Hippocampal formation (tissue), 2 donors: ENCODE data around the gene MYH2.
"Not testable (repeated sequence)": the region's sequence is repeated elsewhere in the genome, so short reads cannot be mapped to it uniquely, and the experiment has no call there.

Experiments used
- DNase-seq, 2 donors: peaks; one replicate each; lab custom pipeline; 2025; lab: John Stamatoyannopoulos, UW

The MYH2 gene

DNA sequence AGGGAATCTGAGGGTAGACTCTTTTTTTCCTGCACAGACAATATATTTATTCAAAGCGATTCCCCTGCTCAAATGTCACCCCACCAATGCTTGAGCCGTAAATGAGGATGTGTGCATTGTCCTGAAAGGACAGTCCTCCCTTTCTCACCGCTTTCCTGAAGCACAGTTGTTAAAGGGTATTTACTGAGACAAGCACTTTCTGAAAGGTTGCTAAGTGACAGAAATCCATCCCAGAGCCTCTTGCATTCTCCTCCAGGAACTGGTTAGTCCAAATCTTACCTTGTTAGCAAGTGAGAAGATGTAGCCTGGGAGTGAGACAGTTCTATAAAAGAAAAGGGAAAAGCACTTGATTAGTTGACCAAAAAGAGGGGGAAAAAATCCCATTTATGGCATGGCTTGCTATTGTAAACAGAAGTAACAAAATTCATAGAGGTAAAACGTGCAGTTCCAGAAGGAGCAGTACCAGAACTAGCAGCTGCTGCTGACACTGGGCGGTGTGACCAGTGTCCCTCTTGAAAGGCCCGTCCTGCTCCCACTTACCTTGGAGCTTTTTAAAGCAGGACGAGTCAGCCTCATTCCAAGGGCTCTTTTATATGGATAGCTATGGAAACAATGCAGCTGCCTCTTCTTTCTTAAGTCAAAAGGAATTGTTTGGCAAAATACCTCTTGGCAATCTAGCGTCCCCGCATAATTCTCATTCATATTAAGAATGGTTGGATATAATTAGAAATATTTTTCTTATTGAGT, at the start of gene MYH2:
TSS of gene MYH2 (minus strand) at position 563 of the 747 bp plus-strand sequence. CDS start 1,738 bp downstream, outside the sequence.
- DNase-seq, result no peak

DNA sequence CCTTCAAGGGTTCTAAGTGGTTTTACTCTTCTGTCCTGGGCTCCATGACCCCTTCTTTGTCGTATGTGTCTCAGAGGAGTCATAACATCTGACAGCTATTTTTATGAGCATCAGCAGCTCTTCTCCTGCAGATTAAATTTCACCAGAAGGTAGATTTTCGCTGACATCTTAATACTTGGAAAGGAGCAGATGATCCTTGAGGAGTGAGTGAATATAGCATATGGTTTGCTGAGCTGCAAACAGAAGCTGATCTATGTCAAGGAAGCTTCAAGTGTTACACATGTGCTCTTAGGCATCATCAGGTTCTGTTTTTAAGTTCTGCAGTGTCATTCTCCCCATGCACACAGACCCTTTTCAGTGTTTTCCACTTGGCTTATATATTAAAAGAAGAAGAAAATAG, 49.2 kb upstream of the MYH2 start:
- DNase-seq, result no peak

DNA sequence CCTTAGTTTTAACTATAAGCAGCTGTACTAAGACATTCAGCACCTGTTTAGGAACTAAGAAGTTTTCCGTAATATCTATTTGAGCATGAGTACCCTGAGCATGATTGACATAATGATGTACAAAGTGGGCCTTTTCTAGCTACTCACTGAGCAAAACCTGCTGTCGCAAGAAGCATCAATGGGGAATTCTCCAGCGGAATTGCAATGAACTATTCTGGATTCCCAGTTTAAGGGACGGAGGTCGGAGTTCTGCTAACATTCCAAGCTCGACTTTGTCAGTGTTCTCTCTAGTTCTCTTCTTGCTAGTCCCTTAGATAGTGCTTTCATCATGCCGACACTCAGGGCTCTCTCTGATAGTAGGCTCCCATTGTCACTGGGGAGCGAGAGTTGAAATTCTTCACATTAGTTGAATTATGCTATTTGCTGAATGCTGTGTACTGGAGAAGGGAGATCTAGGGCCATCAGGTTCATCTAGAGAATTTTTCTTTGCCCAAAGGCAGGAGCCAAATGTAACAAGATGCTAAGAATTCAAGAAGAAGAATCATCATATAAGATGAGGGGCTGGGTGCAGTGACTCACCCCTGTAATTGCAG, 40.2 kb upstream of the MYH2 start:
- DNase-seq, result no peak

DNA sequence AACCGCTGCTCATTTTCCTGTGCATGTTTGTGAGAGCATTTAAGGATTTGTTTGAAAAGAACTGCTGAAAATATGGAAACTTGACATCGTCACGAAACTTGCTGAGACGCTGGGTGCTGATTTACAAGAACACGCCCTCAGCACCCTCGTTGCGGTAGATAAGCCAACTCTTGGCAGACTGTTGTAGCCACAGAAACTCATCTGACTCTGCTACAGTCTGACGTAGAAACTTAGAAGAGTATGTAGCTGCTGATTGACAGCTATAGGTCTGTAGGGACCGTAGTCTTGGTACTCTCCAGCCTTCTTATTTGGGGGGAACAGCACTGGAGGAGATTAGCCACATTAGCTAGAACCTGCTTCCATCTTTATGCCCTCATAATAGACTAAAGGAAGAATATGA, 36.1 kb upstream of the MYH2 start:
- no peak for DNase-seq

DNA sequence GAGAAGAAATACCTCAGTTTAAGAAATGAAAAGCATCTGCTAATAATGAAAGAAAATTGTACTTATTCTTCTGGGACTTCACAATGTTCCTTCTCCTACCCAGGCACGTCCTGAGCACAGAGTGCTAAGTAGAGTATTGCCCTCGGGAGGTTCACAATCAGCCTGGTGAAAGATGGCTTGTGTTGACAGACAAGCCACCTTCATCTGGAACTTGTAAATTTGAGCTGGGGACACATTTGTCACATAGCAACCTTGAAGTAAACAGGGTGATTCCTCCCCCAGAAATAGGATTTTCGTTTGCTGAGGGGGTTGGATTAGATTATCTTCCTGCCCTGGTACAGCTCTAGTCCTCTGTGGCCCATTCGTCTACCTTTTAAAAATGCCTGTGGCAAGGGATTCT, 34.4 kb upstream of the MYH2 start:
- DNase-seq, result no peak

DNA sequence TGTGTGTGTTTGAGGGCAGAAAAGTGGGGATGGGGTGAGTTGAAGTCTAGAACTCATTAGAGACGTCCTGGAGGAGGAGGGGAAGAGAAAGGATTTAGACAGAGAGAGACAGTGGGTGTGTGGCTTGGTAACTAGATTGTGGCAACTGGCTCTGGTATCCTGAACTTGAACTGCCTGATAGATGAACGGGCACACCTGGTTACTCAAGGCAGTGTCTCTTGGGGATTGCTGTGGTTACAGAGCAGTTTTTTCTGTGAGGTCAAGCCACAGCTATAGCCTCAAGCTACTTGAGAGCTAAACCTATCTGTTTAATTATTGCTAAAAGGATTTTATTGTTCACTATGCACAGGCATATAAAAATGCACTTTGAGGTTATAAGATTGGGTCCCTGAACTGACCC, 29.8 kb upstream of the MYH2 start:
- no peak for DNase-seq

DNA sequence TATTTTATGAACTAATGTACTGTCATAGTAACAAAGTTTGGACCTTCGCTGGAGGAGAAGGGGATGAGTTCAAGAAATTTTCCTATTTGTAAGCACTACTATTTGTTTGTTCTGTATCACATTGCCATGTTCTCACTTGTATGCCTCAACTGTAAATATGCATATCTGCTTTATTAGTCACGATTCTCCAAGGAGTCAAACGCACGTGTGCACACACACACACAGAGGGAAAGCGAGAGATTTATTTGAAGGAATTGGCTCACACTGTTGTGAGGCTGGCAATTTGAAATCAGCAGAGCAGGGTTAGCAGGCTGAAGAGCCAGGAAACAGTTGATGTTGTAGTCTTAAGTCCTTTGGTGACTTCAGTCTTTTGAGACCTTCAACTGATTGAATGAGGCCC, 24.9 kb upstream of the MYH2 start:
- no peak for DNase-seq

DNA sequence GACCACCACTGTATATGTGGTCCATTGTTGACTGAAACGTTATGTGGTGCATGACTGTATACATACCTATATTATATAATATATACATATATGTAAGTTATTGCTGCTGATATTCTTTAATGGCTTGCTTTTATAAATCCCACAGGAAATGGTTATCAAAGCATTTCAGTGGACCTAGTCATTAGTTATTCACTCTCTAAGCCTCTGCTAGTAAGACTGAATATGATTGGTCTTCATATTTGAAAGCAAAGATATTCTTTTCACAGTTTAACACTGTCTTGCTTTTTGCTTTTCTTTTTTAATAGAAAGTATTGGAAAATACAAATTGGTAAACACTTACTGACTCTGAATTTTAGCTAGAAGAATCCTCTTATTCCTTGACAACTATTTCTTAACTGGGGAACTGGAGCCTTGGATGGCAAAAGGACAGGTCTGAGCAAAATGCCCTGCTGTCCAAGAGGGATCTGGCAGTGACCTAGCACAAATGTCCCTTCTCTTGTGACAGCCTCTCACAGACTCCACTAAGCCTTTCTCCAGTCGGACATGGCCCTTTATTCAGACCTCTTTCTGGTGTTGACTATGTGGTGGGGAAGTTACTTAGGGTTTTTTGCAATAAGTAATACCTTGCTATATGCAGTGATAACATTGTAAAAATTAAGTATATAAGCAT, 14.7 kb upstream of the MYH2 start:
- DNase-seq, result no peak

DNA sequence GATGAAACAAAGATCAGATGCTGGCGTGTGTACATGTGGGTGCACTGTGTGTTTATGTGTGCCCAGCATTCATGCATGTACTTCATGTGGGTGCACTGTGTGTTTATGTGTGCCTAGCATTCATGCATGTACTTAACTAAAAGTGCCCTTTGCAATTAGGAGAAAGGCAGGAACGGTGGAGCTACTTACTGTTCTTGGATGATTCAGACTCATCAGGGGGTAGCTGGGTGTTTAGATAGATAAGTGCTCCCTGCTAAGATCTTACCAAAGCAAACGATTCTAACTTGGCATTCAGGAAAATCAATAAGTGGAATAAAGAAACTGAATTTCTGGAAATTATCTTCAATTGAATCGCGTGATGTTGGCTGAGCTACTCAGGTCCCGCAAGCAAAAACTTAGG, 8.6 kb upstream of the MYH2 start:
- no peak for DNase-seq

DNA sequence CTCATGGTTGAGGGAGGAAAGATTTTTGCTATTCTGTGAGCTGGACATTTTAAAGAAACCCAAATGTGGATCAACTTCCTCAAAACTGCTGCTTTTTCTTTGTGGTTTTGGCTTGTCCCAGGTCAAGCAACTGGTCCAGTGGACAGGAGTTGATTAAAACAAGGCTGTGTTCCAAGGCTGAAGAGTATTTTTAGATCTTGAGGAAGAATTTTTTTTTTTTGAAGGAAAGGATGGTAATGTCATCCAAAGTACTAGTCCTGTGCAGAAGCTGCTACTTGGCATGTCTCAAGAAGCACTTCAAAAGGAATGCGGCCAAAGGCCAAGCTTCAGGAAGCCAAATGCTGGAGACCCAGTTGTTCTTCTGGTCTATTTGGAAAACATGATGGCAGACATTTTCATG, 8.0 kb upstream of the MYH2 start:
- no peak for DNase-seq

DNA sequence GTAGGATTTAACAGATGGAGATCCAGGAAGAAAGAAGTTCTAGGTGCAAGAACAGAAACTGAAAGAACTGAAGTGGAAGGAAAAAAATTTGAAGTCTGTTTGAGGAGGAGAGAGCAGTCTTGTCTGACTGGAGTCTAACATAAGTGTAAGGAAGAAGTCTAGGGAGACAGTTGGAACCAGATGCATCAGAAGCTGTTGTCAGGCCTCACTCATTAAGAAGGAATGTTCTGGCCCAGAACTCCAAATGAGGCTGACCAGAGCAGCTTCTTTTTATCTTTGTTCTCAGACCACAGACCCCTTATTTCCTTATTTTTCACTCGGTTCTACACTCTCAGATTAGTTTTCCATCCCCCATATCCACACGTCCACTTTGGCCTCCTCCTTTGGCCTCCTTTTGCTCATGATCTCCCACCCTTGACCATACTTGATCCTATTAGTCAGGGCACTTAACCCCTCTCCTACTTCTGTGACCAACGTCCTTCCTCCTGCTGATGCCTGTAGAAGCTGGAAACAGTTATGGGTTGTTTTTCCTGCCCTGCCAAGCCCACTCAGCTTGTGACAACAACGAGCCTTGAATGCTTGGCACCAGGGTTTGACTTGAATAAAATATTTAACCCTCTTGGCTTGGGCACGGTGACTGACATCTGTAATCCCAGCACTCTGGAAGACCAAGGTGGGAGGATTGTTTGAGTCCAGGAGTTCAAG, 7.0 kb upstream of the MYH2 start:
- no peak for DNase-seq

DNA sequence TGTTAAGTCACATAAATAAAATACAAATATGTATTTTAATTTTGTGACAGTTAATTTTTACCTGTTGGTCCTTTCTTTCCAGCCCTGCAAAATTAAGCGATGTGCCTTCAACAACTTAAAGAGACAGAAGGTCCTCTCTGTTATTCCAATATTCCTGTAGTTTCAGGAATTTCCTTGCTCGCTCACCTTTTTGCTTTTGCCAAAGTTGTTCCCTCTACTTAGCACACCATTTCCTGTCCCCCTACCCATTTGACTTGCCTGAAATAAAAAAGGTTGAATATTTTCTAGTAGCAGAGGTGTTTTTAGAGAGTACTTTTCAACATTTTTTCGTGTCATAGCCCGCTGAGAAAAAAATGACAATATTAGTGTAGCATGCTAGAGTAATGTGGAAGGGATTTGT, 556 bp upstream of the MYH2 start:
- DNase-seq, result no peak

DNA sequence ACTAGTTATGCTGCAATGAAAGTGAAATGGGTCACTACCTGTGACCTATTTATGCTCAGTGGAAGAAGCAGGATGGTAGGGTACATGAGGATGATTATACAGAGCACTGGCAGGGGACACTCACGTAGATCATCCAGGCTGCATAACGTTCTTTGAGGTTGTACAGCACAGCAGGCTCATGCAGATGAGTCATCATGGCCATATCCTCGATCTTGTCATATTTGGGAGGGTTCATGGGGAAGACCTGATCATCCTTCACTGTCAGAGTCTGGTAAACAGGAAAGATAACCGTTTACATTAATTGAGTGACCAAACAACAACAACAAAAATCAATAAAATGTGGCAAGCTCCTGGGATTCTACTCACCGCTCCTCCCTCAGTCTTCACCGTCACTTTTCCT, 2.1 kb downstream of the MYH2 start:
- DNase-seq, result no peak

DNA sequence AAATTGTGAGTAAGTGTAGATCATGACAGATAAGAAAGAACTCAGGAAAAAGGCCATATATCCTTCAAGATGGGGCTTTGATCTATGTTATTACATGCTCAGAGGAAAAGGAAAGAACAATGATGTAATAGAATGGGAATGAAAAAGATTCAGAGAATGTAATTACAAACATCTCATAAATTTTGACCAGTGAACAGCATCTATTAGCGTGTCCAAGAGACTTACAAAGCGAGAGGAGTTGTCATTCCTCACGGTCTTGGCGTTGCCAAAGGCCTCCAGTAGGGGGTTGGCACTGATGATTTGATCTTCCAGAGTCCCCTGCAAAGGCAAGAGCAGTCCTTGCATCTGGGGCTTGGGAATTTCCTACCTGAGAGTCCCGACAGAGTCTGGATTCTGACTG, 6.0 kb downstream of the MYH2 start:
- DNase-seq, result not testable (repeated sequence)

DNA sequence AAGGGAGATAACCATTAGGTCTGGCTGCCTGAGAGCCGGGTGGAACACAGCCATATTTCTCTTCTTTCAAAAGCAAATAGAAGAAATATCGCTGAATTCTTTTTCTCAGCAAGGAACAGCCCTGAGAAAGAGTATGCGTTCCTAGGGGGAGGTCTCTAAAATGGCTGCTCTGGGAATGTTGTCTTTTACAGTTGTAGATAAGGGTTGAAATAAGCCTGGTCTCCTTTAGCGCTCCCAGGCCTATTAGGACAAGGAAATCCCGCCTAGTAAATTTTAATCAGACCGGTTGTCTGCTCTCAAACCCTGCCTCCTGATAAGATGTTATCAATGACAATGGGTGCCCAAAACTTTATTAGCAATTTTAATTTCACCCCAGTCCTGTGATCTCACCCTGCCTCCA, 8.3 kb downstream of the MYH2 start:
- DNase-seq, result not testable (repeated sequence)

DNA sequence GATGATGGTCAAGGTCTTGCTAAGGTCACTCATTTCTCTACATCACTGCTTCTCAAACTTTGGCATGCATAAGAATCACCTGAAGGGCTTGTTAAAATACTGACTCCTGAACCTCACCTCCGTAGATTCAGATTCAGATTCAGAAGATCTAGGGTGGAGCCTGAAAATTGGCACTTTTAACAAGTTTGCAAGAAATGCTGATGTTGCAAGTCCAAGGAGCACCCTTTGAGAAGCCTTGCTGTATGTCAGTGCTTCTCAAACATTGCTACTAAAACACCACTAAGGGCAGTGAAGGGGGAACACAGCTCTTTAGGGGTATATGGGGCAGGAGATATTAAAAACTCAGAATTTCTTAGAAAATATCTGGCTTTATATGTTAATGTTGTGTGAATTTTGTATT, 17.4 kb downstream of the MYH2 start:
- no peak for DNase-seq

DNA sequence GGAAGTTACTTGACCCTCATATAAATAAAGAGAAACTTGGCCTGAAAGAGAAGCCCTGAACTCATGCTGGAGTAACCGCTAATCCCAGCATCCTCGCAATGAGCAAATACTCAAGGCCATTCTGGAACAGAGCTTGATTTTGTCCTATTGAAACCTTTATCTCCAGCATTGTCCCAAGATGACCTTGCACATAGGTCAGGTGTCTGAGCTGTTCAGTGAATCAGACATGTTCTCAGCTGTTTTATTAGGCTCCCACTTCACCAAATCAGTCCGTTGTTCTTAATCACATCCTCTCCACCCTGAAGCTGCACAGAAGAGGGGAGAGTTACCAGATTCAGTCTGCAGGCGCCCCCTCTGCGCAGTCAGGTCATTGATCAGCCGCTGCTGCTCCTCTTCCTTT, 22.0 kb downstream of the MYH2 start:
- DNase-seq, result no peak

DNA sequence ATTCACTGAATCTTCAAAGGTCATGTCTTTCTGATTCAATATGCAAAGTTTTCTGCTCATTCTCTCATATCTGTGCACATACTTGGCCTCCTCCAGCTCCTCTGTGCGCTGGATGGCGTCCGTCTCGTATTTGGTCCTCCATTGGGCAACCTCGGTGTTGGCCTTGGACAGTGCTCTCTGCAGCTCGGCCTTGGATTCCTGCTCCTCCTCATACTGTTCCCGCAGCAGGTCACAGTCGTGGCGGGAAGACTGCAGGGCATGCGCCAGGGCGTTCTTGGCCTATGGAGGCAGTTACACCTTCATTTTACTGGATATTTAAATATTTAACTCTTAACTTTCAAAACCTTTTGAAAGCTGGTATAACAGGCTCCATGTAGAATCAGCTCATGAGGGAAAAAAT, 22.9 kb downstream of the MYH2 start:
- no peak for DNase-seq

DNA sequence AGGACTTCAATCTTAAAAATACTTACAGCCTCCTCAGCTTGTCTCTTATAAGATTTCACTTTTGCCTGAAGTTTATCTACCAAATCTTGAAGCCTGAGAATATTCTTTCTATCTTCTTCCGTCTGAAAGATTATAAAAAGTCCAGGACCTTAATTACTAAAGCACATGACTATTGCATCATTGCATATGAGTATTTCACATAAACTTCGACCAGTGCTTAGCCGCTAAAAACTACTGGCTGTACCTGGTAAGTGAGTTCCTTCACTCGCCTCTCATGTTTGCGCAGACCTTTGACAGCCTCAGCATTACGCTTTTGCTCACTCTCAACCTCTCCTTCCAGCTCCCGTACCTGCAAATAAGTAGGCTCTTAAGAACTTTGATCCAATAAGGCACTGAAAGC, 26.4 kb downstream of the MYH2 start:
- DNase-seq, result no peak

DNA sequence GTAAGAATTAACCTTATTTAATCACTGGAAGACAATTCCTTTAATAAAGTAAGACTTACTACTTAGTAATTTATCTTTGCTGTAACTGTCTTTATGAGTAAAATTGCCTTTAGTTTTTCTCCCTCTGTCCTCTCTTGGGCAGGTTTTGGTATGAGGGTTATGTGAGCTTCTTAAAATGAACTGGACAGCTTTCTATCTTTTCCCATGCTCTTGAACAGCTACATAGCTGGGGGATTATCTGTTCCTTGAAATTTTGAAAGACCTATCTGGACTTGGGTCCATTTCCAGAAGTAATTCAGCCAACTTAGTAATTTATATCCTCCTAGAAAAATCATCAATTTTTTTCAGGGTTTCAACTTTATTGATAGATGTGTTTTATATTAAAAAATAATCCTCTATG, 27.5 kb downstream of the MYH2 start:
- no peak for DNase-seq

DNA sequence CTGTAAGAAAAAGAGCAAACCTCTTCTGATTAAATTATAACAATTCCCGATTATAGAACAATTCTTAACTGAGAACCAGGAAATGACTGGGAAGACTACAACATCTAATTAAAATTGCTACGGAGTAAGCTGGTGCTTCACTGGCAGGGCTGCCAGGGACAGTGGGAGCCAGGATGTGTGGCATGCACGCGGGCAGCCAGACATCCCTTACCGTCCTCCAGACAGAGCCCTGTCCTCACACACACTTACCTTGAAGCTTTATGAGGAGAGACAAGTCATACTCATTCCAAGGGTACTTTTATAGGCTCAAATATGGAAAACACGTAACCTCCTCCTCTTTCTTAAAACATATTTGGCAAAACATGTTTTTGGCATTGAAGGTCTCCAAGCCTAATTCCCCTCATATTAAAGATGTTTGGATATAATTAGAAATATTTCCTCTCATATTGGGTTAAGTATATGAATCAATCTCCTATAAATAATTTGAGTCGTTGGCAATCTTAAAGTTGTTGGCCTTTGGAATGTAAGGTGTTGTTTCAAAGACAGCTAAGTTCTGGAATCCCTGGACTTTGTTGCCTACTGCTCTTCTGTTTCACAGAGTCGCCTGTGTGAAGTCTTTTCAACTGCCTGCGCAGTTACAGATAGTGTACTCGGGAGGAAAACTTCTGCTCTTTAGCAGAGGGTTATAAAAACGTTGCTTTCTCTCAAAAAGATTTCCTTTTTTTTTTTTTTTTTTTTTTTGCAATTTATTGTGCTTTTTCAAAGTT, 31.0 kb downstream of the MYH2 start, which contains the start of gene MYH1:
TSS of gene MYH1 (minus strand) at position 272 of the 767 bp plus-strand sequence. CDS start 1,900 bp downstream, outside the sequence.
- DNase-seq, result no peak

DNA sequence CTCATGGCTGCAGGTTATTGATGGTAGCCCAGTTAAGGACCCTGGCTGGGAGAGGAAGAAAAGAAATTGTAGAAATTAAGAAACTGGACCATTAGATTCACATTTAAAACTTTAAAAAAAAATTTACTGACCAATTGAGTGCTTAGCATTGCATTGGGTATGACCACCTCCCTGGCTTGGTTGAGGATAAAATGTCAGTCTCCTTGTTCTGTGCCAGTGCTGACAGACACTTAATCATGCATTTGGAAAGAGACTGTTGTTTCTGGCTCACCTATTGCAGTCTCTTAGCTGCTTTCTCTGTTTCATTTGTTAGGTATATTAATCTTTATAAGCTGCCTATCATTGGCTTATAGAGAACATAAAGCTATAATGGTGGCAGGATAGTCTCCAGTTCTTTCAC, 32.8 kb downstream of the MYH2 start:
- DNase-seq, result no peak
